Medulla oblongata (tissue), 1 donor: ENCODE measurements around the gene NOTCH4.
"Not testable (repeated sequence)": the region's sequence is repeated elsewhere in the genome, so short reads cannot be mapped to it uniquely, and the experiment has no call there.

Experiments
- DNase-seq: peaks from one replicate; pipeline ENCODE4 v3.0.0-alpha.2; 2015; ENCODE audit errors: extremely low spot score

Gene NOTCH4

GRCh38 chr6:32194388-32194787, 29.5 kb downstream of the NOTCH4 start:
- no peak for DNase-seq

GRCh38 chr6:32193096-32193495, 30.8 kb downstream of the NOTCH4 start:
- DNase-seq, result not testable (repeated sequence)

- peak; percentile 48 for DNase-seq
Measured at GRCh38 chr6:32192608-32193039, 31.2 kb downstream of the NOTCH4 start, which contains the start of gene GPSM3. TSS of gene GPSM3 (minus strand) at chr6:32192643. CDS start at chr6:32192513, 130 bp downstream.

GRCh38 chr6:32191696-32192607, 31.9 kb downstream of the NOTCH4 start:
- no peak for DNase-seq

- no peak for DNase-seq
Measured at GRCh38 chr6:32190911-32191677, 32.8 kb downstream of the NOTCH4 start.

GRCh38 chr6:32190054-32190851, 33.6 kb downstream of the NOTCH4 start, which contains the start of gene PBX2:
TSS of gene PBX2 (minus strand) at chr6:32190202. CDS start at chr6:32189915, 287 bp downstream.
- DNase-seq, result peak; percentile 96

- no peak for DNase-seq
Measured at GRCh38 chr6:32189742-32190053, 34.2 kb downstream of the NOTCH4 start.

GRCh38 chr6:32189069-32189741, 34.7 kb downstream of the NOTCH4 start:
- DNase-seq, result no peak

- DNase-seq, result no peak
Measured at GRCh38 chr6:32188381-32189068, 35.3 kb downstream of the NOTCH4 start.

- not testable (repeated sequence) for DNase-seq
Measured at GRCh38 chr6:32187725-32188380, 36.0 kb downstream of the NOTCH4 start.

- DNase-seq, result no peak
Measured at GRCh38 chr6:32187009-32187709, 36.7 kb downstream of the NOTCH4 start.

GRCh38 chr6:32186151-32186840, 37.6 kb downstream of the NOTCH4 start:
- not testable (repeated sequence) for DNase-seq

GRCh38 chr6:32185681-32186131, 38.2 kb downstream of the NOTCH4 start:
- DNase-seq, result not testable (repeated sequence)

- no peak for DNase-seq
Measured at GRCh38 chr6:32184084-32184640, 39.7 kb downstream of the NOTCH4 start, which contains the start of gene AGER. TSS of gene AGER (minus strand) at chr6:32184253. CDS start at chr6:32184222, 31 bp downstream.

- no peak for DNase-seq
Measured at GRCh38 chr6:32183483-32184083, 40.3 kb downstream of the NOTCH4 start.

- DNase-seq, result no peak
Measured at GRCh38 chr6:32183030-32183429, 40.8 kb downstream of the NOTCH4 start.

- DNase-seq, result no peak
Measured at GRCh38 chr6:32182555-32182981, 41.3 kb downstream of the NOTCH4 start.
